ENCODE data around the gene TOMM34. TPM values are rescaled to one million over a fixed set of nuclear protein-coding genes. Genes with fewer than 3 reads are reported as not detected.

TOMM34 gene
- total RNA-seq, 1 donor from 2014 or later: 16.2 TPM

DNA sequence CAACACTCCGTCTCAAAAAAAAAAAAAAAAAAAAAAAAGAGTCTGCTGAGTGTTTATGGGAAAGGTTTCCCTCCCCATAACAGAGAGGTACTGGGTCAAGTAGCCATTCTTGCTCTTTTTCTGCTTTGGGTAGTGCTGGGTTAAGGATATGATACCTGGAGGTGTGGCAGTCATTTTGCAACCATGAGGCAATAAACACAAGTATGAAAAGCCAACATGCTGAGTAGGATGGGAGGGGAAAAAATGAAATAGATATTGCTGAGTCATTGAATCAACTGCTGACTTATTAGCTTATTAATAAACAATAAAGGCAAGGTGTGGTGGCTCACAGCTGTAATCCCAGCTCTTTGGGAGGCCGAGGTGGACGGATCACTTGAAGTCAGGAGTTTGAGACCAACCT is 2.3 kb upstream of the TOMM34 start:
- Histone ChIP-seq H3K4me3 (no peak overlapping the region), H3K27me3 (no peaks in the 10 kb centered on the region), H3K36me3 (no peaks in the 10 kb centered on the region), H3K9me3 (no peaks in the 10 kb centered on the region), H3K27ac (no peak overlapping the region), H3K4me1 (peaks cover 34% of the 10 kb centered on the region)
- intact Hi-C loops (cut with DNase I): no loop called here
- DNase-seq (ENCODE audit: extremely low spot score in 2 of 2): no peak
- TF ChIP-seq POLR2A (IDR thresholded peaks at IDR 0.05): no peak
- no peak for TF ChIP-seq POLR2AphosphoS5 (IDR thresholded peaks at IDR 0.05; ENCODE audit: insufficient read depth in 1 of 2, low read depth in 1 of 2)
- TF ChIP-seq CTCF (IDR thresholded peaks at IDR 0.05): no peak

- no peak overlapping the region for H3K27ac ChIP-seq
- DNase-seq (ENCODE audit: extremely low spot score in 2 of 2): no peak
- H3K36me3 ChIP-seq: no peaks in the 10 kb centered on the region
- no peaks in the 10 kb centered on the region for H3K9me3 ChIP-seq
- TF ChIP-seq POLR2AphosphoS5 (IDR thresholded peaks at IDR 0.05; ENCODE audit: insufficient read depth in 1 of 2, low read depth in 1 of 2) (no peak), POLR2A (IDR thresholded peaks at IDR 0.05) (no peak), CTCF (IDR thresholded peaks at IDR 0.05) (no peak)
- H3K4me1 ChIP-seq: peaks cover 27% of the 10 kb centered on the region
- no peak overlapping the region for H3K4me3 ChIP-seq
- no peaks in the 10 kb centered on the region for H3K27me3 ChIP-seq
- intact Hi-C loops (cut with DNase I): no loop called here
Observed at GRCh38 chr20:44961870-44962267, 1.7 kb upstream of the TOMM34 start.

- peak overlapping the region in 1 of 2 donors; percentile 95 for H3K4me3 ChIP-seq
- H3K27me3 ChIP-seq: no peaks in the 10 kb centered on the region
- no peak for TF ChIP-seq POLR2A (IDR thresholded peaks at IDR 0.05)
- TF ChIP-seq CTCF (IDR thresholded peaks at IDR 0.05): no peak
- TF ChIP-seq POLR2AphosphoS5 (IDR thresholded peaks at IDR 0.05; ENCODE audit: insufficient read depth in 1 of 2, low read depth in 1 of 2): no peak
- H3K27ac ChIP-seq: peak overlapping the region; percentile 85
- intact Hi-C loops (cut with DNase I): no loop called here
- no peaks in the 10 kb centered on the region for H3K9me3 ChIP-seq
- peaks cover 25% of the 10 kb centered on the region for H3K4me1 ChIP-seq
- no peak for DNase-seq (ENCODE audit: extremely low spot score in 2 of 2)
- H3K36me3 ChIP-seq: peaks cover 0 to under 1% of the 10 kb centered on the region in 2 donors
Observed at GRCh38 chr20:44961011-44961869, 1.0 kb upstream of the TOMM34 start.

DNA sequence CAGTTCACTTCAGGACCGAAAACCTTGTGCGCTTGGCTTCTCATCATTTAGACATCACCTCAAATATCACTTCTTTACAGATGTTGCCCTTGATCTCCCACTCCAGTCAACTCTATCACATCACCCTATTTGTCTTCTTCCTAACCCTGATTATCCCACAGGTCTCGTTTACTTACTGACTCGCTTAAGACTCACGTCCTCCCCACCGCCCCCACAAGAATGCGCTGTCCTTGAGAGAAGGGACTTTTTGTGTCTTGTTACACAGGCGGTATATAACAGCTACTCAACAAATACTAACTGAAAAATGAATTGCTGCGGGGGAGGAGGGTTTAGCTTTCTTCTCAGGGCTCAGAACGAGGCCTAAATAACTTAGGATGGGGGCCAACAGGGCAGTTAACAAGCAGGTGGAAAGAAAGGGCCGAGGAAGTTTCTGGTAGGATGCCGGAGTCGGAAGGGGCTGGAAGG is 527 bp downstream of the TOMM34 start:
- intact Hi-C loops (cut with DNase I): no loop called here

GRCh38 chr20:44959082-44959637 is 1.0 kb downstream of the TOMM34 start:
- peaks cover 0 to 21% of the 10 kb centered on the region in 2 donors for H3K36me3 ChIP-seq
- H3K4me3 ChIP-seq: peak overlapping the region; percentile 93 to 95
- intact Hi-C loops (cut with DNase I): no loop called here
- TF ChIP-seq CTCF (IDR thresholded peaks at IDR 0.05) (no peak), POLR2AphosphoS5 (IDR thresholded peaks at IDR 0.05; ENCODE audit: insufficient read depth in 1 of 2, low read depth in 1 of 2) (no peak), POLR2A (IDR thresholded peaks at IDR 0.05) (no peak)
- no peaks in the 10 kb centered on the region for H3K9me3 ChIP-seq
- no peak for DNase-seq (ENCODE audit: extremely low spot score in 2 of 2)
- H3K27me3 ChIP-seq: no peaks in the 10 kb centered on the region
- no peak overlapping the region for H3K27ac ChIP-seq
- H3K4me1 ChIP-seq: peaks cover 17% of the 10 kb centered on the region

More for the DNA sequence above, 527 bp downstream of the TOMM34 start:
- TF ChIP-seq POLR2A (IDR thresholded peaks at IDR 0.05) (no peak), POLR2AphosphoS5 (IDR thresholded peaks at IDR 0.05; ENCODE audit: insufficient read depth in 1 of 2, low read depth in 1 of 2) (no peak)
- Histone ChIP-seq H3K36me3 (peaks cover 0 to 16% of the 10 kb centered on the region in 2 donors), H3K4me1 (peaks cover 17% of the 10 kb centered on the region), H3K27me3 (no peaks in the 10 kb centered on the region), H3K9me3 (no peaks in the 10 kb centered on the region), H3K4me3 (peak overlapping the region; percentile 93 to 95), H3K27ac (peak overlapping the region; percentile 85)
- no peak for DNase-seq (ENCODE audit: extremely low spot score in 2 of 2)
